B cell (primary cell): ENCODE measurements around the gene KCNJ11. TPM values are rescaled to one million over a fixed set of nuclear protein-coding genes. Genes with fewer than 3 reads are reported as not detected.

Experiments
- ATAC-seq: fragments of 200-7000 bp; cut with Tn5 transposase; one replicate; pipeline ENCODE4 v1.10.0; 2021; ENCODE audit warnings: low read depth, mild to moderate bottlenecking, moderate number of reproducible peaks, moderate library complexity
- CTCF ChIA-PET: fragments of 350-600 bp; sonication (Branson Sonifier 250); formaldehyde crosslinking; loops from one replicate; lab custom pipeline; 2021; ENCODE audit warnings: antibody characterized with exemption, inconsistent platforms; lab: Charles Lee
- POLR2A ChIA-PET: fragments of 350-600 bp; sonication (Branson Sonifier 250); formaldehyde crosslinking; loops from one replicate; lab custom pipeline; 2021; ENCODE audit warnings: antibody characterized with exemption; lab: Charles Lee
- DNase-seq: peaks from one replicate; pipeline ENCODE4 v3.0.0; 2013
- H2AFZ ChIP-seq: 2 replicates; pipeline ENCODE4 v1.6.1; 2012; ENCODE audit warnings: mild to moderate bottlenecking, low read depth, low read length; ENCODE audit not compliant: insufficient read depth, poor library complexity, severe bottlenecking
- H3K27ac ChIP-seq, 2 donors: 1 replicate in 1 of 2; 2 replicates in 1 of 2; pipeline ENCODE4 v1.5.1; 2012 to 2013; ENCODE audit warnings: low read length in 2 of 2, mild to moderate bottlenecking in 2 of 2, moderate library complexity in 1 of 2
- H3K27me3 ChIP-seq, 4 experiments: fragments of 200-600 bp in 1 of 4; sonication (generic) in 1 of 4; replicated peaks in 1 of 4; 1 replicate in 2 of 4; 2 replicates in 2 of 4; pipeline versions ENCODE4 v1.6.1 to v1.7.0; 2013 to 2016; ENCODE audit warnings: low read length in 3 of 4, mild to moderate bottlenecking in 2 of 4, mixed read lengths in 1 of 4, moderate library complexity in 1 of 4; ENCODE audit not compliant: insufficient read depth in 4 of 4, control insufficient read depth in 3 of 4; ENCODE audit errors: control extremely low read depth in 1 of 4
- H3K36me3 ChIP-seq, 2 experiments: replicated peaks in 1 of 2; 1 replicate in 1 of 2; 2 replicates in 1 of 2; pipeline versions ENCODE4 v1.6.1 to v1.7.1; 2013; ENCODE audit warnings: low read length in 1 of 2; ENCODE audit not compliant: insufficient read depth in 2 of 2, control insufficient read depth in 1 of 2; ENCODE audit errors: control extremely low read depth in 1 of 2, extremely low read depth in 1 of 2
- H3K4me1 ChIP-seq, 2 donors: fragments of 200-600 bp in 1 of 2; sonication (generic) in 1 of 2; 1 replicate in 1 of 2; 2 replicates in 1 of 2; pipeline versions ENCODE4 v1.5.1 to v1.6.1; 2013 to 2017; ENCODE audit warnings: low read length in 2 of 2; ENCODE audit not compliant: control insufficient read depth in 2 of 2, insufficient read depth in 2 of 2
- H3K4me2 ChIP-seq: replicated peaks from 2 replicates; pipeline ENCODE3; 2012; ENCODE audit warnings: mild to moderate bottlenecking, low read depth, low read length; ENCODE audit not compliant: poor library complexity, severe bottlenecking
- H3K4me3 ChIP-seq, 5 experiments: fragments of 200-600 bp in 1 of 5; sonication (generic) in 1 of 5; 1 replicate in 3 of 5; 2 replicates in 2 of 5; pipeline versions ENCODE4 v1.5.1 to v1.7.0; 2011 to 2016; ENCODE audit warnings: low read length in 4 of 5, mild to moderate bottlenecking in 4 of 5, low read depth in 2 of 5, control low read depth in 1 of 5, moderate library complexity in 1 of 5; ENCODE audit not compliant: insufficient read depth in 1 of 5; ENCODE audit errors: control extremely low read depth in 1 of 5, extremely low read depth in 1 of 5
- H3K79me2 ChIP-seq: fragments of 200-600 bp; sonication (generic); one replicate; pipeline ENCODE4 v1.6.0; 2016; ENCODE audit warnings: low read length; ENCODE audit not compliant: control insufficient read depth, insufficient read depth
- H3K9ac ChIP-seq: fragments of 200-600 bp; sonication (generic); 2 replicates; pipeline ENCODE4 v1.6.1; 2017; ENCODE audit warnings: mild to moderate bottlenecking, low read length, moderate library complexity
- H3K9me3 ChIP-seq, 3 donors: one replicate each; pipeline versions ENCODE4 v1.6.1 to v1.7.1; 2013; ENCODE audit warnings: low read length in 2 of 3; ENCODE audit not compliant: control insufficient read depth in 2 of 3, insufficient read depth in 1 of 3; ENCODE audit errors: control extremely low read depth in 1 of 3
- H4K20me1 ChIP-seq: 2 replicates; pipeline ENCODE4 v1.6.0; 2012; ENCODE audit warnings: mild to moderate bottlenecking, low read length; ENCODE audit not compliant: insufficient read depth, control insufficient read depth, poor library complexity, severe bottlenecking
- H3K27ac Mint-ChIP-seq: one replicate; pipeline ENCODE4 v1.8.0; 2021; ENCODE audit warnings: mixed read lengths
- H3K27me3 Mint-ChIP-seq: one replicate; pipeline ENCODE4 v1.8.0; 2021; ENCODE audit warnings: mixed read lengths
- H3K4me1 Mint-ChIP-seq: one replicate; pipeline ENCODE4 v1.8.0; 2021; ENCODE audit warnings: mixed read lengths
- H3K4me3 Mint-ChIP-seq: one replicate; pipeline ENCODE4 v1.8.0; 2021; ENCODE audit warnings: mixed read lengths
- H3K9me3 Mint-ChIP-seq: one replicate; pipeline ENCODE4 v1.8.0; 2022; ENCODE audit warnings: mixed read lengths; ENCODE audit not compliant: insufficient read depth
- EZH2 ChIP-seq: IDR thresholded peaks from 2 replicates; pipeline ENCODE4 v1.6.1; 2012; ENCODE audit warnings: borderline replicate concordance, low read depth, mild to moderate bottlenecking, moderate library complexity, low read length; ENCODE audit not compliant: insufficient read depth, poor library complexity, severe bottlenecking
- WGBS: methylation state at CpG from one replicate; pipeline ENCODE4 v1.1.5; 2013; ENCODE audit warnings: missing lambda C conversion rate; ENCODE audit not compliant: insufficient coverage; 5-methylcytosine and 5-hydroxymethylcytosine counted together
- intact Hi-C: fragments of 100-400 bp; cut with micrococcal nuclease; formaldehyde crosslinking; loops from one replicate; pipeline ENCODE4 v1.10.0; 2022
- polyA plus RNA-seq: library from polyadenylated mRNA; depleted of rRNA; stranded (reverse); fragments of >200 nt; gene quantifications from 2 replicates; pipeline ENCODE4 v1.2.3, GENCODE V29; 2012
- total RNA-seq, 2 donors: library from RNA; stranded (reverse); fragments of 120-200 nt in 1 of 2; gene quantifications; 1 replicate in 1 of 2; 2 replicates in 1 of 2; pipeline versions ENCODE4 v1.2.3 to v1.2.4, GENCODE V29; 2013 to 2022
- TF ChIP-seq, protein P1 (sequence below): fragments of 200-600 bp; IDR thresholded peaks from one replicate; pipeline ENCODE4 v1.8.0; 2022; ENCODE audit warnings: antibody characterized with exemption, mild to moderate bottlenecking

Gene KCNJ11
- total and polyA plus RNA-seq, 2 donors (not counting 1 experiment from before 2014, with no cell fraction given), result 1.4 to 2.1 TPM

GRCh38 chr11:17394743-17395390, 6.4 kb upstream of the KCNJ11 start:
- H3K79me2 ChIP-seq, result no peaks in the 10 kb centered on the region
- Mint-ChIP-seq H3K27ac (no peak overlapping the region), H3K4me3 (no peak overlapping the region), H3K9me3 (no peaks in the 10 kb centered on the region), H3K4me1 (peaks cover 15% of the 10 kb centered on the region), H3K27me3 (no peaks in the 10 kb centered on the region)
- H3K27me3 ChIP-seq, result peaks cover 0 to 2% (median 0%) of the 10 kb centered on the region in 4 experiments
- no peaks in the 10 kb centered on the region for H3K9me3 ChIP-seq
- WGBS, result 92% methylated on average over 8 of the region's 10 CpGs
- TF ChIP-seq, protein P1, sequence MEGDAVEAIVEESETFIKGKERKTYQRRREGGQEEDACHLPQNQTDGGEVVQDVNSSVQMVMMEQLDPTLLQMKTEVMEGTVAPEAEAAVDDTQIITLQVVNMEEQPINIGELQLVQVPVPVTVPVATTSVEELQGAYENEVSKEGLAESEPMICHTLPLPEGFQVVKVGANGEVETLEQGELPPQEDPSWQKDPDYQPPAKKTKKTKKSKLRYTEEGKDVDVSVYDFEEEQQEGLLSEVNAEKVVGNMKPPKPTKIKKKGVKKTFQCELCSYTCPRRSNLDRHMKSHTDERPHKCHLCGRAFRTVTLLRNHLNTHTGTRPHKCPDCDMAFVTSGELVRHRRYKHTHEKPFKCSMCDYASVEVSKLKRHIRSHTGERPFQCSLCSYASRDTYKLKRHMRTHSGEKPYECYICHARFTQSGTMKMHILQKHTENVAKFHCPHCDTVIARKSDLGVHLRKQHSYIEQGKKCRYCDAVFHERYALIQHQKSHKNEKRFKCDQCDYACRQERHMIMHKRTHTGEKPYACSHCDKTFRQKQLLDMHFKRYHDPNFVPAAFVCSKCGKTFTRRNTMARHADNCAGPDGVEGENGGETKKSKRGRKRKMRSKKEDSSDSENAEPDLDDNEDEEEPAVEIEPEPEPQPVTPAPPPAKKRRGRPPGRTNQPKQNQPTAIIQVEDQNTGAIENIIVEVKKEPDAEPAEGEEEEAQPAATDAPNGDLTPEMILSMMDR, result no peak
- TF ChIP-seq EZH2, result no peak
- no peaks in the 10 kb centered on the region for H4K20me1 ChIP-seq
- ATAC-seq (no peak), DNase-seq (no peak)
- H3K9ac ChIP-seq, result no peak overlapping the region
- no peak overlapping the region for H2AFZ ChIP-seq
- H3K4me1 ChIP-seq, result peaks cover 3 to 23% of the 10 kb centered on the region in 2 donors
- H3K4me2 ChIP-seq, result no peak overlapping the region
- H3K27ac ChIP-seq, result no peak overlapping the region
- H3K36me3 ChIP-seq, result no peaks in the 10 kb centered on the region
- POLR2A ChIA-PET, result no interaction called here
- CTCF ChIA-PET, result interaction anchor here (2.5 kb wide), 1 partner anchor 11 kb away, joined by 10 read pairs; no protein-coding TSS in a partner anchor
- no peak overlapping the region for H3K4me3 ChIP-seq
- intact Hi-C loops, result no loop called here

GRCh38 chr11:17393472-17393871, 5.0 kb upstream of the KCNJ11 start:
- ChIA-PET POLR2A (no interaction called here), CTCF (interaction anchor here (2.5 kb wide), 1 partner anchor 10 kb away, joined by 10 read pairs; no protein-coding TSS in a partner anchor)
- Histone ChIP-seq H3K27ac (no peak overlapping the region), H3K36me3 (no peaks in the 10 kb centered on the region), H3K9me3 (no peaks in the 10 kb centered on the region), H3K9ac (no peak overlapping the region), H2AFZ (no peak overlapping the region), H3K27me3 (peaks cover 0 to 2% (median 0%) of the 10 kb centered on the region in 4 experiments), H4K20me1 (no peaks in the 10 kb centered on the region), H3K79me2 (no peaks in the 10 kb centered on the region), H3K4me2 (no peak overlapping the region), H3K4me1 (peaks cover 3 to 27% of the 10 kb centered on the region in 2 donors), H3K4me3 (no peak overlapping the region)
- peaks cover 14% of the 10 kb centered on the region for H3K4me1 Mint-ChIP-seq
- H3K27ac Mint-ChIP-seq, result no peak overlapping the region
- TF ChIP-seq, protein P1, result no peak
- no peak for TF ChIP-seq EZH2
- H3K27me3 Mint-ChIP-seq, result no peaks in the 10 kb centered on the region
- no peaks in the 10 kb centered on the region for H3K9me3 Mint-ChIP-seq
- no peak overlapping the region for H3K4me3 Mint-ChIP-seq
- ATAC-seq (no peak), DNase-seq (no peak)
- WGBS, result 95% methylated on average over 5 of the region's 6 CpGs
- intact Hi-C loops, result no loop called here
